Activated CD4-positive, alpha-beta T cell treated with anti-CD3 and anti-CD28 coated beads for 24 hours (primary cell): ENCODE measurements around the gene RNF41.
"Not testable (repeated sequence)": the region's sequence is repeated elsewhere in the genome, so short reads cannot be mapped to it uniquely, and the experiment has no call there.

ENCODE experiments used
- DNase-seq, 2 donors: peaks; one replicate each; pipeline ENCODE4 v3.0.0-alpha.2; 2020; ENCODE audit warnings: low read depth in 2 of 2

The RNF41 gene

DNA sequence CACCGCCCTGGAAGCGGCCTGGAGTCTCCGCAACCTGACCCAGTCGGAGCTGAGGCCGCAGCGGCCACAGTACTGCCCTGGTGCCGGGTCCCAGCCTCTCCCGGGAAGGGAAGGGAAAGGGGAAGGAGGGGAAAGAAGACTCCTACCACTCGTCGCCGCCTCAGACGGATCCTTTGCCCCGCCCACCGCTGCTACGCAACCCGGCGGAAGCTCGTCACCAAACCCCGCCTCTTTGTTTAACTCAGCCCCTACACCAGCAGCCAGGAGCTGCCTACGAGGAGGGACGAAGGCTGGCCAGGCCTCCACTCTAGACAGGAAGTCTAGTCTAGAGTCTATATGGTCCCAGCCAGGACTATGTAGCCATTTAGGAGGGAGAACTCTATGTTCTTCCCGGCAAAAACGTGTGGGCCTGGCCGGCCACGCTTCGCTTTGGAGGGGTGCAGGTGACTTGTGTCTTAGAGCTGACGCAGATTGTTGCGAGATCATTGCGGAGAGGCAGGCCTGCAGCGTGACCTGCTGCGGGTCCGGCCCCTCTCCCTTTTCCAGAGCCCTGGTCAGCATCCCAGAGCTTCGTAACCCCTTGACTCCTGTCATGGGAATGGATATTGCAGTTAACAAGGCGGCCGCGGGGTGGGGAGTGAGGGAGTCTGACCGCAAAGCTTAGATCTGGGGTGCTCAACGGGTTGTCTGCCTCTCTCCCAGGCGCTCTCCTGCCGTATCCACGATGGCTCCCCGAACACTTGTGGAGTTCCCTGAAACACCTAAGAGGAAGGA, at the start of gene RNF41:
RNF41 (minus strand) TSS at position 166 of the 774 bp plus-strand sequence. CDS start 7,875 bp downstream, outside the sequence.
- DNase-seq = peak; percentile 82 to 87

- no peak for DNase-seq
Observed at GRCh38 chr12:56271031-56271430, 49.3 kb upstream of the RNF41 start.

DNA sequence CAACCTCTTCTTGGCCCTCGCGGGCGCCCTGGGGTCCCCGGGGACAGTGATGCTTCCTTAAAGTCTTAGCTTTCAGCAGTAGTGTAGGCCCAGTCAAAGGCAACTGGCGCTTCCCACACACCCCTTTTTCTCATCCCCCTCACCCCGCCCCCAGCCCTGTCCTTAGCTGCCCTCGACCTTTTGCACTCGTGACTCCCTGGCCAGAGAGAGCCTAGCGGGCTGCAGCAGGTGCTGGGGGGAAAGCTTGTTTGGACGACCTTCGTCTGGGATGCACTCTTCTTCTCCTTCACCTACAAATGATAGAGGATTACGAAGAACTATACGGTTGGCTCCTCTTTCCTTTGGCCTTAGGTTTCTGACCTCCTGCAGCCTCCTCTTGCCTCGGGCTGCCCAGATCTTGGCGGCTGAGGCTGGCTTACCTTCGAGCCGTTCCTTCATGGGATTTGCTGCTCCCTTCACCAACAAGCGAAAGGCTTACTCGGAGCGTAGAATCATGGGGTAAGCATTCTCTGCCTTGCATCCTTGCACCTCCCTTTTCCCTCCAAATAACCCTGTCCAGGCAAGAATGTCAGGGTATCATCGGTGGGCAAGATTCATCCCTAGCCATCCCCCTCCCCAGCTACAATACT, 45.8 kb upstream of the RNF41 start:
- DNase-seq = no peak

DNA sequence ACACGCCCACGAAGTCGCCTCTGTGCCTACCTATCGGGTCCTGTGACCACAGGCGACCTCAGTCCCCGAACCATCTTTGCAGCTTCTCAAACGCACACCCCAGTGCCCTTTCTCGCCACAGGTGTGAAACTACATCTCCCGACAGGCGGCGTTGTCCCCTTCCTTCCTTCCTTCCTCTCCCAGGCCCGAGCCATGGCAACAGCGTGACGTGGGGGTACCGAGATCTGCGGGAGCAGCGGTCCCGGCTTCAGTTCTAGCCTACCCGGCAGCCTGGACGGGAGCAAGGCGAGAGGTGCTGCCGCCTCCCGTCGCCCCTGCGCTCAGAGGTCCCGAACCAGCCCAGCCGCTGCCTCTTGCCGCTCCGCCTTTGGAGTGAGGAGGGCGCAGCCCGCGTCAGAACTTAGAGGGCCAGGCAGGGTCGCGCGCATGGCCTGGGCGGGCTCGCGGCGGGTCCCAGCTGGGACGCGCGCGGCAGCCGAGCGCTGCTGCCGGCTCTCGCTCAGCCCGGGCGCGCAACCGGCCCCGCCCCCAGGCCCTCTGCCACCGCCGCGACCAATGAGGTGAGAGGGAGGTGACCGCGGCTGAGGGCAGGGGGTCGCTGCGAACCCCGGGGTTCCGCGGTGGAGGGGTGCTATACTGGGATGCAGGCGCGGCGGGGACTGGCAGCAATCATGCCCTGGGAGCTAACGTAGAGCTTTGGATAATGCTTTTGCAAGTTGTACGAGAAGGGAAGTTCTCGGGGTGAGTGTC, 45.1 kb upstream of the RNF41 start, which contains the start of gene COQ10A:
COQ10A (plus strand) TSS at position 250 of the 750 bp plus-strand sequence; CDS start at position 427, 177 bp downstream.
- peak; percentile 74 to 79 for DNase-seq

- DNase-seq = not testable (repeated sequence)
Observed at GRCh38 chr12:56266068-56266692, 44.5 kb upstream of the RNF41 start.

DNA sequence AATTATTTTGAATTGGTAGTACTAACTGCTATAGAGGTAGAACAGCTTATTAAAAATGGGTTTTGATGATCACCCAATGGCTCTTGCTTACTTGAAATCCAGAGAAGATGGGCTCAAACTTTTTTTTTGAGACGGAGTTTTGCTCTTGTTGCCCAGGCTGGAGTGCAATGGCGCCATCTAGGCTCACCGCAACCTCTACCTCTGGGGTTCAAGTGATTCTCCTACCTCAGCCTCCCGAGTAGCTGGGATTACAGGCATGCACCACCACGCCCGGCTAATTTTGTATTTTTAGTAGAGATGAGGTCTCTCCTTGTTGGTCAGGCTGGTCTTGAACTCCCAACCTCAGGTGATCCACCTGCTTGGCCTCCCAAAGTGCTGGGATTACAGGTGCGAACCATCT, 41.2 kb upstream of the RNF41 start:
- DNase-seq = not testable (repeated sequence)

DNA sequence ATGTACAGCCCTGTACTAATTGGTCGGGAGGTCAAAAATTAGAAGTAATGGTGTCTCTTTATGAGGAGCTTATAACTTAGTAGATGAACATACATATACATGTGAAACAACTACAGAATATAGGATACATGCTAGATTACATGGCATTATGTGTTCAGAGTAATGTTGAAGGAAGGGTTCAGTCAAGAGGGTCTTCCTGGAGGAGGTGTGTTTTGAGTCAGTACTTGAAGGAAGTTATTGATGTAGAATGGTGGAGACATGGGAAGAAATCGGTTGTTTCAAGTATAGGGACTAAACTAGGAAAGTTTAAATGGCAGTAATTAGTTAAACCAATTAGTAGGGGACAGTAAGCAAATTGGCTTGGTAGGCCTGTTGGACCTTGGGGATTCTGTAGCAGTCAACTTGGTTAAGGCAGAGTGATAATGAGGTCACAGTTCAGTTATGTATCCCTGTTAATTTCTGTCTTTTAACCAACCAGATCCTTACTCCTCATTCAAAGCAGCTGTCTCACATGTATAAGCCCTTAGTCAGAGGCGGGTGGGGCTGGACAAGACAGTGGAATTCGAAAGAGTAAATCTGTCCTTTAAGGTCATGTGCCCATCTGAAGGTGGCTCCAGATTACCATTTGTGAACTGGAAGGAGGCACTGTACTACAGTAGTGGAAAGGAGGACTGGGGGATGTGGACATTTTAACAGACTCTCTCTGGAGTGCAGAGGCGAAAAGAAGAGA, 39.9 kb upstream of the RNF41 start:
- DNase-seq = no peak

- no peak for DNase-seq
Observed at GRCh38 chr12:56260921-56261320, 39.2 kb upstream of the RNF41 start.

GRCh38 chr12:56260380-56260779, 38.7 kb upstream of the RNF41 start:
- DNase-seq = no peak

DNA sequence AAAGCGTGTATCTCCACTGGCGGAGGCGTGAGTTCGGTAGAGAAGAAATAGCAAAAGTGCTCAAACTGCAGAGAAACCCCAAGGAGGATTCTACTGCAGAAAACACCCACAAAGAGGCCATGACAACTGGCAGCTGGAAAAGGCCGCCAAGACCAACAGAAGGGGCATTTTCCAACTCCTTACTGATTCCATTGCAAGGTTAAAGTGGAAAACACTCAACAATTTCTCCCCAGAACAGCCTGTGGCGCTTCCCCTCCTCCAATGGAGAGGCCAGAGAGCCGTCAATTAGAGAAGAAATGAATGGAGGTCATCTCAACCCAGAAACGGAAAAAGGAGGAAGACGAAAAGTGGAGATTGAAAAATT, 37.1 kb upstream of the RNF41 start:
- no peak for DNase-seq

DNA sequence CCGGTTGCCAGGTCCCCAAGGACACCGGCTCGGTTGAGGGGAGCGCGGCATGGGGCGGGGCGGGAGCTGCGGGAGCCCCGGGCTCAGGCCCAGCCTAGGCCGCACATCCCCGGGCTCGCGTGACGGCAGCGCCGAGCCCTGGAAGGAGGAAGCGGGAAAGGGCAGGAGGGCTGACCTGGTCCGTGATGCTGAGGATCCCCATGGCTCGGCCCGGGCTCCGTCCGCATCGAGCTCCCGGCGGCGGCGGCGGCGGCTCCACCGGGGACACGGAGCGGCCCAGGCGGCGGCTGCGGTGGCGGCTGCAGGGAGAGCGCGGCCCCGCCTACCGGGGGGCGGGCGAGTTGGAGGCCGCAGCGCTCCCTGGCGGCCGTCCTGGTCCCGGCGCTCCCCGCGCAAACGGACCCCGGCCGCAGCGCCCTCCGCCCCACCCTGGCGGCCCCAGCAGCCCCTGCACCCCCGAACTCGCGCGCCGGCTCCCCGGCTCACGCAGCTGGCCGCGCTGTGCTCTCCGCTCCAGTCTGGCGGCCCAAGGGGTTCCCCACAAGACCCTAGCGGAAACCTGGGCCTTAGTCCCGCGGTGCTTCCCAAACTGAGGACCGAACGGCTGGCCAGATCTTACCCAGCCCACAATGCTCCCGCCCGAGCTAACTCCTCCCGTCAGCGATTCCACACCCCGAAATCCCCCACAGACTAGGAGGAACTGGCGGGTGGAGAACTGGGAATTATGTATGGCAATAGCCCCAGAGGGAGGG, 36.5 kb upstream of the RNF41 start, which contains the start of gene ANKRD52:
ANKRD52 (minus strand) TSS at position 317 of the 752 bp plus-strand sequence; CDS start at position 202, 115 bp downstream.
- DNase-seq = peak; percentile 69 to 74

- no peak for DNase-seq
Observed at GRCh38 chr12:56257491-56258067, 35.9 kb upstream of the RNF41 start.

- DNase-seq = no peak
Observed at GRCh38 chr12:56257071-56257470, 35.3 kb upstream of the RNF41 start.

DNA sequence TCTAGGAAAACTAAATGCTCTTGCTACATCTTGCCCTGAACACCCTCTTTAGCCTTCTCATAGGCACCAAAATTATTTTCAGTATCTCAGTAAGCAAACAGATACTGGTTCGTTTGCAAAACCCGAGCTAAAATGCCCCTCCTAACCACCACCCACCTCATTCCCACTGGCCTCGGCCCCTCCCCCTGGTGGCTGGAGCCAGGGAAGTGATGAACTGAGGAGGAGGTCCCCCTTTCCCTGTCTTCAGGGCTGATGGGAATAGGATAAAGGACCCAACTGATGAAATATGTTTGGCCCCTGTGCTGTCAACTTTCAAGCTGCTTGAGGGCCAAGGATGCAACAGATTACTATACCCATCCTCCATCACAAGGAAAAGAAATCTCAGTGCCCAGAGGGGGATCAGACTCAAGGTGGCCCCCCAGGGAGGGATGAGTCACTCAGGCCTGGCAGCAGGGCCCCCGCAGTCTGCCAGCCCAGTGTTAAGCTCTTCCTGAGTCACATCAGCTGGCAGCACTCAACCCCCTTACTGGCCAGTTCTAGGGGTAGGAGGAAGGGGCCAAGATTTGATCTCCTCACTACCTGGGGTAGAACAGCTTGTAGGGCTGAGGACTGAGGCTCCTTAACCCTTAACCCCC, 34.7 kb upstream of the RNF41 start:
- no peak for DNase-seq

GRCh38 chr12:56255671-56256070, 33.9 kb upstream of the RNF41 start:
- DNase-seq = no peak

DNA sequence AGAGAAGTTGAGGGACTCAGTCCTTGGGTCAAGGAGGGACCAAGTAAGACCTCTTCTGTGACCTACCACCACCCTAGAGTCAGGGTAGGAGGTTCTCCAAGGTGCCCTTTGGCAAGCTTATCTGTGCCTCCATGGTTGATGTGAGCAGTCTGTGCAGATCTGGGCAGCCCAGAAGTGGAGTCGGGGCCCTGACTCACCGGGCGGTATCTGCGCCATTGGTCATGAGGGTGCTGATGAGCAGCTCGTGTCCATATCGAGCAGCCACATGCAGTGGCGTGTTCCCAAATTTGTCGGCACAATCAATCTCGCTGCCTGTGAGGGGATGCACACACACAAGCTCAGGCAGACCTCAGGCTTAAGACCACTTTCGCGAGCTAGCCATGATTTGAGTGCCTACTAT, 31.4 kb upstream of the RNF41 start:
- no peak for DNase-seq

- DNase-seq = no peak
Observed at GRCh38 chr12:56252649-56253048, 30.9 kb upstream of the RNF41 start.

DNA sequence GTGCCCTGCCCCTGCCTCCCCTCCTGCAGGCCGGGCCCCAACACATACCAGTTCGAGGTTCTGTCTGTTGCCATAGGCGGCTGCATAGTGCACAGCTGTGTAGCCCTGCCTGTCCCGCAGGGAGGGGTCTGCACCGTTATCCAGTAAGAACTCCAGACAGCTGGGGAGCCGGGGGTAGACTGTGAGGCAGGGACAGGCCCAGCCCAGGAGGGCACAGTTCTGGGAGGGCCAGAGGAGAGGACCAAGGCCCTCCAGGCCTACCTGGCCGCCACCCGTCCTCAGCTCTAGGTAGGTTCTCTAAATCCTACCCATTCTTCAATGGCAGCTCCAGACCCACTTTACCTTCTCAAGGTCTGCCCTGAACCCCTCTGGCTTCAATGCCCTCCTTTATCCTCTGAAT, 27.0 kb upstream of the RNF41 start:
- DNase-seq = no peak

DNA sequence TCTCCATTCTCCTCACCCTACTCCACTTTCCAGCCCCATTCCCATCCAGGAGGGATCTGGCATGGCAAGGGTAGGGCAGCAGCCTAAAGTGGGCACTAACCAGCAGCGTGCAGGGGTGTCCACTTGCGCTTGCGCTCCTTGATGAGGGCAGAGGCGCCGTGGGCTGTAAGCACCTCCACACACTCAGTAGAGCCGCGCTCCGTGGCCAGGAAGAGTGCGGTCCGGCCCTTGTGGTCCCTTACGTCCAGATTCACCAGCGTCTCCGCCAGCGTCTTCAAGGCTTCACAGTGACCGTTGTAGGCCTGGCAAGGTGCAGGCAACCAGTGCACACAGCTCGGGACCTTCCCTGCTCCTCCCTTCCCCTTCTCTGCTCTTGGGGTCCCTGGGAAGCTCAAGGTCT, 26.2 kb upstream of the RNF41 start:
- no peak for DNase-seq

GRCh38 chr12:56244494-56244893, 22.8 kb upstream of the RNF41 start:
- DNase-seq = no peak
